VCaP (cell line): ENCODE measurements around the gene MEF2B.
"Not testable (repeated sequence)": the region's sequence is repeated elsewhere in the genome, so short reads cannot be mapped to it uniquely, and the experiment has no call there.

Experiments
- H3K27ac ChIP-seq: fragments of 450-650 bp; 2 replicates; pipeline ENCODE4 v1.5.1; 2017
- CTCF ChIP-seq: fragments of 450-650 bp; conservative IDR thresholded peaks from 2 replicates; pipeline ENCODE4 v1.5.1; 2017; ENCODE audit warnings: mild to moderate bottlenecking, moderate library complexity

MEF2B gene

DNA sequence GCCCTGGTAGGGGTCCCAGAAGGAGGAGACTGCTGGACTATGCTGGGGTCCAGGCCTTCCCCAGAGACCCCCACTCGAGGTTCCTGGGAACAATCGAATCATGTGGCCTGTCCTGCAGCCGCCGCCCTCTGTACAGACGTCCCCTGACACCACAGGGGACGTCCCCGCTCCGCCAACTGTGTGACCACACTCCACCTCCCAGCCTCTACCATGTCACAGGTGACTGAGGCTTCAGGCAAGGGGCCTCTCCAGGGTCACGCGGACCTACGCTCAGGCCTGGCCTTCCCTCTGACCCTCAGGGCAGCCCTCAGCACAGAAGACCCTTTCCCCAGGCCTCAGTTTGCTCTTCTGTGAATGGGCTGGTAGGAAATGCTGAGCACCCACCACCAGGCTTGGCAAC, 18.6 kb downstream of the MEF2B start:
- no peak overlapping the region for H3K27ac ChIP-seq
- TF ChIP-seq CTCF: no peak

GRCh38 chr19:19149435-19149834, 20.6 kb downstream of the MEF2B start:
- TF ChIP-seq CTCF: no peak
- no peak overlapping the region for H3K27ac ChIP-seq

DNA sequence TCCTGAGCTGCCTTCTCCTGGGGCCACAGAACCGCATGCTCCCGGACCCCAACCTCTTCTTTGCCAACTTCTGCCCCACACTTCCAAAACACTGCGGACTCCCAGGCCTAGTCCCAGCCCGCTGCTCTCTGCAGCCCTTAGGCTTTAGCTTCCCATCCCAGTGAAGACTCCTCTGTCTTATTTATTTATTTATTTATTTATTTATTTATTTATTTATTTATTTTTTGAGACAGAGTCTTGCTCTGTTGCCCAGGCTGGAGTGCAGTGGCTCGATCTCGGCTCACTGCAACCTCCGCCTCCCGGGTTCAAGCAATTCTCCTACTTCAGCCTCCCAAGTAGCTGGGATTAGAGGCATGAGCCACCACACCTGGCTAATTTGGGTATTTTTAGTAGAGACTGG, 21.6 kb downstream of the MEF2B start:
- not testable (repeated sequence) for H3K27ac ChIP-seq

DNA sequence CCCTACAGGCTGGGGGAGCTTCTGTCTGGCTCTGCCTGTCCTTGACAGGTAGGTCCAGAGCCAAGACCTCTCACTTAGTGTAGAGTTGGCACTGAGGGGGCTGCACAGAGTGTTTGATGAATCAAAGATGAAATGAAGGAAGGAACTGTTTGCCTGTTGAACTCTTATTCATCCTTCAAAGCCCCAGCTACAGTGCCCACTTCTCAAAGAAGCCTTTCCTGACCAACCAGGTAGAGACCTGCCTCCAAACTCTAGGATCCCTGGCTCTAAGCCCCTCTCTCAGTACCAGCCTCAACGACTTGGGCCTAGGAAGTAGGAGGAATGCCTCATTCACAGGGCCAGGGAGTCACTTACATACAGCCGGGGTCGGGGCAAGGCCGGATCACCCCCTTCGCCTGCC, 22.7 kb downstream of the MEF2B start:
- H3K27ac ChIP-seq: no peak overlapping the region
- TF ChIP-seq CTCF: no peak

DNA sequence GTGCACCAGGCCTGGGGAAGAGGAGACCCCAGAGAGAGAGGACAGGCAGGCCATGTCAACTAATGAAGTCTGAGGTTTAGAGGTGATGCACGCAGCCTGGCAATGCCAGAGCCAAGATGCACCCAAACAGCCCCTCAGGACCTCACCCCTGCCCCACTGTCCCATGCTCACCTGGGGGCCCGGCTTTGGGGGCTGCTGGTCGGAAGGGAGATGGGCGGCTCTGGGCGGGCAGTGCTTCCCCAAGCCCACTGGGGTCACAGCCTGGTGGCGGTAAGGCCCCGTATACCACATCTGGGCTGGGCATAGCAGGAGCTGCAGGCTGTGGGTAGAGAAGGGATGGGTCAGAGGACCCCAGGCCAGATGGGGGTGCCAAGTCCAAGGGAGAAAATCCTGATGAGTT, 23.2 kb downstream of the MEF2B start:
- no peak overlapping the region for H3K27ac ChIP-seq
- no peak for TF ChIP-seq CTCF

- TF ChIP-seq CTCF: peak; percentile 85
- no peak overlapping the region for H3K27ac ChIP-seq
Measured at GRCh38 chr19:19145684-19146608, 24.1 kb downstream of the MEF2B start.

DNA sequence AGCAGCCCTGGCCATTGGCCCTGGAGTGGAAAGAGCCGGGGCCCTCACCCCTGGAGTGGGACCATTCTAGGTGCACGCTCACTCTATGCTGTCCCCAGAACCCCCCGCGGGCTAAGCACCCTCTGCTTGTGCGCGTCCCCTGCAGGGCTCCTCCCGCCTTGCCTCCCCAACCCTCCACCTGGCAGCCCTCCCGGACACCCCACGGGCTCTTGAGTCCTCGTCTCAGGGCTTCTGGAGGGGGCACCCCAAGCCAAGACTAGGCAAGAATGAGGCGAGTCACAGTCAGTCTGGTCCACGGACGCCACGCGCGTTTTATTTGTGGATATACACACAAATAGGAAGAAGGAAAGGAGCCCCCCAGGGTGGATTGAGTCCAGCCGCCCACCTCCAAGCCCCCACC, 24.8 kb downstream of the MEF2B start:
- H3K27ac ChIP-seq: no peak overlapping the region
- no peak for TF ChIP-seq CTCF

GRCh38 chr19:19142347-19142746, 27.7 kb downstream of the MEF2B start:
- no peak for TF ChIP-seq CTCF
- H3K27ac ChIP-seq: no peak overlapping the region
